Neural cell (in vitro differentiated cells): Measurements from ENCODE around the gene CYB5B. TPM values are rescaled to one million over a fixed set of nuclear protein-coding genes. Genes with fewer than 3 reads are reported as not detected.

Experiments used
- H2AFZ ChIP-seq: fragments of 200-600, 300-800 bp; sonication (generic), shearing (Covaris generic); 2 replicates; pipeline ENCODE4 v1.6.0; 2014; ENCODE audit warnings: low read depth, mild to moderate bottlenecking, antibody characterized with exemption, low read length, moderate library complexity
- H3F3A ChIP-seq: fragments of 200-600 bp; shearing (Covaris generic); 2 replicates; pipeline ENCODE4 v1.6.1; 2016; ENCODE audit warnings: mild to moderate bottlenecking, moderate library complexity, mixed read lengths, antibody characterized with exemption, low read length; ENCODE audit not compliant: insufficient read depth, poor library complexity, severe bottlenecking
- H3K27ac ChIP-seq: fragments of 200-600, 300-800 bp; sonication (generic), shearing (Covaris generic); 2 replicates; pipeline ENCODE4 v1.5.1; 2014; ENCODE audit warnings: mild to moderate bottlenecking, low read length, moderate library complexity
- H3K27me3 ChIP-seq: fragments of 300-800, 200-600 bp; sonication (generic), shearing (Covaris generic); 2 replicates; pipeline ENCODE4 v1.6.0; 2014; ENCODE audit warnings: mild to moderate bottlenecking, low read depth, low read length, moderate library complexity; ENCODE audit not compliant: insufficient read depth
- H3K36me3 ChIP-seq: fragments of 300-800, 200-600 bp; sonication (generic), shearing (Covaris generic); 2 replicates; pipeline ENCODE4 v1.5.1; 2014; ENCODE audit warnings: mild to moderate bottlenecking, antibody characterized with exemption, low read length, moderate library complexity; ENCODE audit not compliant: insufficient read depth
- H3K4me2 ChIP-seq: fragments of 300-800, 200-600 bp; sonication (generic), shearing (Covaris generic); 2 replicates; pipeline ENCODE4 v1.6.0; 2014; ENCODE audit warnings: mild to moderate bottlenecking, low read length
- H3K4me3 ChIP-seq: fragments of 300-800, 200-600 bp; sonication (generic), shearing (Covaris generic); 2 replicates; pipeline ENCODE4 v1.5.1; 2014; ENCODE audit warnings: mild to moderate bottlenecking, low read length, moderate library complexity
- H3K79me2 ChIP-seq: fragments of 200-600 bp; shearing (Covaris generic); replicated peaks from 2 replicates; pipeline ENCODE4 v1.6.0; 2014; ENCODE audit warnings: mild to moderate bottlenecking, low read length, moderate library complexity; ENCODE audit not compliant: insufficient read depth
- H3K9ac ChIP-seq: fragments of 300-800, 200-600 bp; sonication (generic), shearing (Covaris generic); 2 replicates; pipeline ENCODE4 v1.6.1; 2016; ENCODE audit warnings: mild to moderate bottlenecking, low read length, mixed read lengths
- H3K9me2 ChIP-seq: fragments of 200-600 bp; shearing (Covaris generic); 2 replicates; pipeline ENCODE4 v1.6.1; 2016; ENCODE audit warnings: mild to moderate bottlenecking, low read length, mixed read lengths; ENCODE audit not compliant: insufficient read depth
- H3K9me3 ChIP-seq: fragments of 200-600, 300-800 bp; sonication (generic), shearing (Covaris generic); 2 replicates; pipeline ENCODE4 v1.6.1; 2016; ENCODE audit warnings: mild to moderate bottlenecking, mixed run types, low read length, moderate library complexity, mixed read lengths
- H4K20me1 ChIP-seq: fragments of 200-600 bp; shearing (Covaris generic); 2 replicates; pipeline ENCODE4 v1.6.1; 2016; ENCODE audit warnings: mild to moderate bottlenecking, mixed run types; ENCODE audit not compliant: insufficient read depth
- EP300 ChIP-seq: fragments of 450-650 bp; conservative IDR thresholded peaks from 2 replicates; pipeline ENCODE4 v1.6.1; 2014; ENCODE audit warnings: antibody characterized with exemption, mild to moderate bottlenecking, moderate library complexity; ENCODE audit not compliant: poor library complexity, severe bottlenecking
- EZH2 ChIP-seq: fragments of 200-600, 300-800 bp; shearing (Covaris generic), sonication (generic); IDR thresholded peaks from 2 replicates; pipeline ENCODE4 v1.6.1; 2014; ENCODE audit warnings: antibody characterized with exemption, low read length, borderline replicate concordance, mild to moderate bottlenecking; ENCODE audit not compliant: insufficient read depth, poor library complexity, severe bottlenecking
- MXI1 ChIP-seq: fragments of 450-650 bp; conservative IDR thresholded peaks from 2 replicates; pipeline ENCODE4 v1.6.1; 2014; ENCODE audit warnings: antibody characterized with exemption, mild to moderate bottlenecking; ENCODE audit not compliant: poor library complexity, severe bottlenecking
- POLR2AphosphoS5 ChIP-seq: IDR thresholded peaks from 2 replicates; pipeline ENCODE4 v1.6.1; 2012
- RAD21 ChIP-seq: fragments of 450-650 bp; conservative IDR thresholded peaks from 2 replicates; pipeline ENCODE4 v1.6.1; 2014; ENCODE audit warnings: antibody characterized with exemption, mild to moderate bottlenecking, moderate library complexity
- SMC3 ChIP-seq: fragments of 450-650 bp; conservative IDR thresholded peaks from 2 replicates; pipeline ENCODE4 v1.6.1; 2014; ENCODE audit warnings: antibody characterized with exemption, mild to moderate bottlenecking, moderate library complexity; ENCODE audit not compliant: poor library complexity
- TAF1 ChIP-seq: IDR thresholded peaks from 2 replicates; pipeline ENCODE4 v1.6.1; 2012; ENCODE audit warnings: low read depth
- polyA plus RNA-seq: library from polyadenylated mRNA; depleted of rRNA; stranded (reverse); fragments of >200 nt; gene quantifications from 2 replicates; pipeline ENCODE4 v1.2.3, GENCODE V29; 2014
- TF ChIP-seq, protein P1 (sequence below): fragments of 450-650 bp; IDR thresholded peaks from 2 replicates; pipeline ENCODE4 v1.5.1; 2014; ENCODE audit warnings: antibody characterized with exemption, mild to moderate bottlenecking, moderate library complexity; ENCODE audit not compliant: poor library complexity, severe bottlenecking
- TF ChIP-seq, protein P2 (sequence below): IDR thresholded peaks from 2 replicates; pipeline ENCODE4 v1.6.1; 2012; ENCODE audit warnings: borderline replicate concordance

Gene CYB5B
- polyA plus RNA-seq, 1 donor from 2014 or later: 70.4 TPM

DNA sequence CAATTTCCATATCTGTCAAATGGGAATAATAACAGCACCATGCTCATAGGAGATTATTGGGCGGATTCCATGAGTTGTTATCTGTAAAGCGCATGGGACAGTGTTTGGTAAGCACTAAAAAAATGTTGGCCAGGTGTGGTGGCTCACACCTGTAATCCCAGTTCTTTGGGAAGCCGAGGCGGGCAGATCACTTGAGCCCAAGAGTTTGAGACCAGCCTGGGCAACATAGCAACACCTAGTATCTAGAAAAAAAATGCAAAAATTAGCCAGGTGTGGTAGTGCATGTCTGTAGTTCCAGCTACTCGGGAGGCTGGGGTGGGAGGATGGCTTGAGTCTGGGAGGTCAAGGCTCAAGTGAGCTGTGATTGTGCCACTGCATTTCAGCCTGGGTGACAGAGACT, 74.5 kb downstream of the CYB5B start:
- Histone ChIP-seq H2AFZ (no peak overlapping the region), H3K79me2 (no peaks in the 10 kb centered on the region), H3K27me3 (no peaks in the 10 kb centered on the region), H3K9me2 (no peaks in the 10 kb centered on the region), H3K9ac (no peak overlapping the region), H3K36me3 (no peaks in the 10 kb centered on the region), H3F3A (no peaks in the 10 kb centered on the region), H3K9me3 (no peaks in the 10 kb centered on the region), H3K4me2 (no peak overlapping the region), H3K4me3 (no peak overlapping the region), H3K27ac (no peak overlapping the region), H4K20me1 (no peaks in the 10 kb centered on the region)
- TF ChIP-seq RAD21: no peak
- TF ChIP-seq EP300: no peak
- TF ChIP-seq POLR2AphosphoS5: no peak
- TF ChIP-seq TAF1: no peak
- TF ChIP-seq MXI1: no peak
- no peak for TF ChIP-seq EZH2
- TF ChIP-seq SMC3: no peak
- TF ChIP-seq, protein P1, sequence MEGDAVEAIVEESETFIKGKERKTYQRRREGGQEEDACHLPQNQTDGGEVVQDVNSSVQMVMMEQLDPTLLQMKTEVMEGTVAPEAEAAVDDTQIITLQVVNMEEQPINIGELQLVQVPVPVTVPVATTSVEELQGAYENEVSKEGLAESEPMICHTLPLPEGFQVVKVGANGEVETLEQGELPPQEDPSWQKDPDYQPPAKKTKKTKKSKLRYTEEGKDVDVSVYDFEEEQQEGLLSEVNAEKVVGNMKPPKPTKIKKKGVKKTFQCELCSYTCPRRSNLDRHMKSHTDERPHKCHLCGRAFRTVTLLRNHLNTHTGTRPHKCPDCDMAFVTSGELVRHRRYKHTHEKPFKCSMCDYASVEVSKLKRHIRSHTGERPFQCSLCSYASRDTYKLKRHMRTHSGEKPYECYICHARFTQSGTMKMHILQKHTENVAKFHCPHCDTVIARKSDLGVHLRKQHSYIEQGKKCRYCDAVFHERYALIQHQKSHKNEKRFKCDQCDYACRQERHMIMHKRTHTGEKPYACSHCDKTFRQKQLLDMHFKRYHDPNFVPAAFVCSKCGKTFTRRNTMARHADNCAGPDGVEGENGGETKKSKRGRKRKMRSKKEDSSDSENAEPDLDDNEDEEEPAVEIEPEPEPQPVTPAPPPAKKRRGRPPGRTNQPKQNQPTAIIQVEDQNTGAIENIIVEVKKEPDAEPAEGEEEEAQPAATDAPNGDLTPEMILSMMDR: no peak
- TF ChIP-seq, protein P2, sequence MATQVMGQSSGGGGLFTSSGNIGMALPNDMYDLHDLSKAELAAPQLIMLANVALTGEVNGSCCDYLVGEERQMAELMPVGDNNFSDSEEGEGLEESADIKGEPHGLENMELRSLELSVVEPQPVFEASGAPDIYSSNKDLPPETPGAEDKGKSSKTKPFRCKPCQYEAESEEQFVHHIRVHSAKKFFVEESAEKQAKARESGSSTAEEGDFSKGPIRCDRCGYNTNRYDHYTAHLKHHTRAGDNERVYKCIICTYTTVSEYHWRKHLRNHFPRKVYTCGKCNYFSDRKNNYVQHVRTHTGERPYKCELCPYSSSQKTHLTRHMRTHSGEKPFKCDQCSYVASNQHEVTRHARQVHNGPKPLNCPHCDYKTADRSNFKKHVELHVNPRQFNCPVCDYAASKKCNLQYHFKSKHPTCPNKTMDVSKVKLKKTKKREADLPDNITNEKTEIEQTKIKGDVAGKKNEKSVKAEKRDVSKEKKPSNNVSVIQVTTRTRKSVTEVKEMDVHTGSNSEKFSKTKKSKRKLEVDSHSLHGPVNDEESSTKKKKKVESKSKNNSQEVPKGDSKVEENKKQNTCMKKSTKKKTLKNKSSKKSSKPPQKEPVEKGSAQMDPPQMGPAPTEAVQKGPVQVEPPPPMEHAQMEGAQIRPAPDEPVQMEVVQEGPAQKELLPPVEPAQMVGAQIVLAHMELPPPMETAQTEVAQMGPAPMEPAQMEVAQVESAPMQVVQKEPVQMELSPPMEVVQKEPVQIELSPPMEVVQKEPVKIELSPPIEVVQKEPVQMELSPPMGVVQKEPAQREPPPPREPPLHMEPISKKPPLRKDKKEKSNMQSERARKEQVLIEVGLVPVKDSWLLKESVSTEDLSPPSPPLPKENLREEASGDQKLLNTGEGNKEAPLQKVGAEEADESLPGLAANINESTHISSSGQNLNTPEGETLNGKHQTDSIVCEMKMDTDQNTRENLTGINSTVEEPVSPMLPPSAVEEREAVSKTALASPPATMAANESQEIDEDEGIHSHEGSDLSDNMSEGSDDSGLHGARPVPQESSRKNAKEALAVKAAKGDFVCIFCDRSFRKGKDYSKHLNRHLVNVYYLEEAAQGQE: no peak

DNA sequence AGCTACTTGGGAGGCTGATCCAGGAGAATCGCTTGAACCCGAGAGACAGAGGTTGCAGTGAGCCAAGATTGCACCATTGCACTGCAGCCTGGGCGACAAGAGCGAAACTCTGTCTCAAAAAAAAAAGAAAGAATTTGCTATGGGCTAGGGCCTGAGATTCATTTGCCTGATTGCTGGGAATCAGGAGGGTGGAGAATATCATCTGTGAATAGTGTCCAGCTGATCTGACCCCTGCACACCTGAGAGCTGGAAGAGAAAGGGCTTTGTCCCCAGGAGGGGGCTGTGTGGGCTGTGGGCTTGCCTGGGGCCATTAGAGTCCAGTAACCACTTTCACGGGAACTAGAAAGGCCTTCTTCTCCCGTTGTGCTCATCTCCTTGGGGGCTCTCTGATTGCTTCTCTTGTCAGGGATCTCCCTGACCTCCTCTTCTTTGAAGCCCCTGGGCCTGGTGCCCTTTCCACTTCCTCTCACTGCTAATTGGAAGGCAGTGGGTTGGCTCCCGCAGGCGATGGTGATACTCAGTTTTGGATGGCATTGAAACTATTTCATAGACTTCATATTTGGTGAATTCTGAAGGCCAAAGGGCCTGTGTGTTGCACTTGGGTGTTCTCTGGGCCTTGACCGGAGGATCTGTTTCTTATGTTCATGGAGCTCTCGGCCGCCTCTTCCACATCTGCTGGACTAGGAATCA, 75.3 kb downstream of the CYB5B start:
- Histone ChIP-seq H3K79me2 (no peaks in the 10 kb centered on the region), H3K9me2 (no peaks in the 10 kb centered on the region), H3K4me3 (no peak overlapping the region), H3K9ac (no peak overlapping the region), H3K27me3 (no peaks in the 10 kb centered on the region), H3K36me3 (no peaks in the 10 kb centered on the region), H3K9me3 (no peaks in the 10 kb centered on the region), H4K20me1 (no peaks in the 10 kb centered on the region), H3K27ac (no peak overlapping the region), H3K4me2 (no peak overlapping the region), H2AFZ (no peak overlapping the region), H3F3A (no peaks in the 10 kb centered on the region)
- TF ChIP-seq POLR2AphosphoS5 (no peak), RAD21 (no peak), EP300 (no peak), MXI1 (no peak), EZH2 (no peak), SMC3 (no peak)
- TF ChIP-seq, protein P1: no peak
- TF ChIP-seq, protein P2: no peak
